Bone marrow (tissue), 2 donors: Measurements from ENCODE around the gene CDK5R1.

Experiments
- DNase-seq, 2 donors: peaks; one replicate each; lab custom pipeline; 2025; lab: John Stamatoyannopoulos, UW

The CDK5R1 gene

DNA sequence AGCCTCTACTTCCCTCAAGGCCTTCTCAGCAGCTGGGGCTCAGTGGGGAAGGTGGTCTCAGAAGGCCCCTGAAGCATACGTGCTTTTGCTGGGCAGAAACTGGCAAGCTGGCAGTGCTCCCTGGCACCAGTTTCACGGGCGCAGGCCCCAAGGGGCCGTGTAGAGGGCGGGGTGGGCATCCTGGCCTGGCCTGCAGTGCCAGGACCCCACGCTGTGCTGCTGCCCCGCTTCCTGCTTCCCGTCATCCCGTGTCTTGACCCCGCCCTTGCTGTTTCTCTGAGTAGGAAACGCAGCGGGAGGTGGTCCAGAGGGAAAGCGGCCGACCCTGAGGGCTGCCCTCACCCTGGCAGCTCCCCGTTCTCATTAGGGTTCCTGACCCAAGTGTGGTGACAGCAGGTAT, 6.8 kb downstream of the CDK5R1 start:
- DNase-seq, result no peak

DNA sequence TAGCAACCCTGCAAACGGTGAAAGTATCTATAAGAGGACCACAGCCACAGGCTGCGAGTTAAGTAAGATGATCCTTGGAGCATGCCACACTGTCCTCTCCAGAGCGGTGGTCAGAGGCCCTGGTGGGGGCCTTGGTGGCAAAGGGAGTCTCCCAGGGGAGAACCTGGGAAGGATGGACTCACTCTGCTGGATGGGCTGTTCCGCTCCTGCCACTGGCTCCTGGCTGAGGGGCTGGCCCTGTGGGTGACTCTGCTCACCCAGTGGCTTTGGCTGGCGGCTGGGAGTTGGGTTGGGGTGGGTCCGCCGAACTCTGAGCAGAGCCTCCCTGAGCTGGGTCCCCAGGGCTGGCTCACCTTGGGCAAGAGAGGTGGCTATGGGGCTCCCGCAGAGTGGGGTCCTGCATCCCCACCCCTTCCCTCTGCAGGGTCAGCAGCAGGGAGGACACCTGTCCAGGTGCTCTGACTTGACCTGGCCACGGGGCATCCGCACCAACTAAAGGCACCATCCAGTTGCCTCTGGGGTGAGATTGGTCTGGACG, 7.3 kb downstream of the CDK5R1 start:
- DNase-seq, result no peak

GRCh38 chr17:32494621-32495358, 8.0 kb downstream of the CDK5R1 start:
- no peak for DNase-seq

DNA sequence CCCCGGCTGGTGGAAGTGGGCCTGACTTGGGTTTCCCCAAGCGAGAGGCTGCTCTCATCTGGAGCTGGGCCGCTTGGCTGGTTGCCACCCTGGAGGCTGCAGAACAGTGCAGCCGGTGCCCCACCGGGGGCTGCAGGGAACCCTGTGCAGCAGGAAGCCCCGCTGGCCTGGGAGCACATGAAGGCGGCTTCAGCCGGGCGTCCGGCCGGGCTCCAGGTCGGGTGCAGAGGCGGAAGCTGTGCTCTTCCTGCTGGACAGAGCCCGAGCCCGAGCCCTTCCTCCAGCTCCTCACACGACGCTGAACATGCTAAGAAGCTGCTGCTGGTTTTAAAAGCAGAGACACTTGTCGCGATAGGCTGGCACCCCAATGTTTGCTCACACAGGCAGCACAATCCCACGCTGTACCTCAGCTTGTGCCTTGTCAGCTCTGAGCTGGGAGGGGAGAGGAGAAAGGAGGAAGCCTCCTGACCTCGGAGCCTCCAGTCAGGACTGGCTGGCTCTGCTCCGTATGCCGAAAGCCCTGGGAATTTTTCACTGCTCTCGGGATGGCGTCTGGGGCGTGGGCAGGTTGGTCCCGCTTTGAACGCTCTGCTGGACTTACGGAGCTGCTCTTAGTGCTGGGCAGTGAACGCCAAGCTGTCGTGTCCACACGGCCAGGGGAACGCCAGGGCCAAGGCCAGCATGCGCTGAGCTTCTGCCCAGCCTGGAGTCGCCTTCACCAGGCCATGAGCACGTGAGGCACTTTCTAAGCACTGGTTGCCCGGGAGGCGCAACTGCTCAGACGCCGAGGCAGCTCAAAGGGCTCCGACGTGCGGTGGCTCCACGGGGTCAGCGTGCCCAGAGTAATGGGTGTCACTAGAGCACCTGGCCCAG, 8.8 kb downstream of the CDK5R1 start:
- no peak for DNase-seq

GRCh38 chr17:32496395-32497073, 9.7 kb downstream of the CDK5R1 start:
- no peak for DNase-seq

DNA sequence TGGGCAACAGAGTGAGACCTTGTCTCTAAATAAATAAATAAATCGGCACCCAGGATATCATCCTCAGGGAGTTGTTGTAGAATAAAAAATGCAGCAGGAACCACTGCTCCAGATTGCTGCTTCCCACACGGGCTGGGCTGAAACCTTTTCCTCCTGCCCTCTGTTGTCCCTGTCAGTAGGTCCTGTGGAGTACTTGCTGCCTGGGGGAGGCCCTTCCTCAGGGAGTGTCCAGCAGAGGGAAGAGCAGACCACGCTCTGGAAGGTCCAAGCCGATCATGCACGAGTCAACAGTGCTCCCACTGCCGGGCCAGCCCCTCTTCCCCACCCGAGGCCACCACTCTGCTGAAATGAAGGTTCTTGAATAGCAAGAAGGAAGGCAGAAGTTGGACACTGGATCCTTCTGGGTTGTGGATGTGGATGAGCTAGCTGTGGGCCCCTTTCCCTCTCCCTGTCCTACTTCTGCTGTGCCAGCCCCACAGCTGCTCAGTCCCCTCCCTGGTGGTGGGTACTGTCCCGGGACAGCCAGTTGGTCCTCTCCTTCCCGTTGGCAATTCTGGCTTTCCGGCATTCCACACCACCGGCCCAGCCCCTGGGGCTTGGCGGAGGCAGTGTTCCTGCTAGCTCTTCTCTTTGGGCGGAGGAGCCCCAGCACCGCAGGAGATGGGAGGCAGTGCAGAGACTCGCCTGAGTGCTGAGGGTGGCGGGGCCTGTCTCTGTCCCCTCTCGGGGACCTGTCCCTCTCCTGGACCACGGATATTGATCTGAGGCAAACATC, 10.8 kb downstream of the CDK5R1 start:
- DNase-seq, result no peak

GRCh38 chr17:32498391-32498790, 11.6 kb downstream of the CDK5R1 start:
- no peak for DNase-seq

- no peak for DNase-seq
Measured at GRCh38 chr17:32502013-32502412, 15.2 kb downstream of the CDK5R1 start.

DNA sequence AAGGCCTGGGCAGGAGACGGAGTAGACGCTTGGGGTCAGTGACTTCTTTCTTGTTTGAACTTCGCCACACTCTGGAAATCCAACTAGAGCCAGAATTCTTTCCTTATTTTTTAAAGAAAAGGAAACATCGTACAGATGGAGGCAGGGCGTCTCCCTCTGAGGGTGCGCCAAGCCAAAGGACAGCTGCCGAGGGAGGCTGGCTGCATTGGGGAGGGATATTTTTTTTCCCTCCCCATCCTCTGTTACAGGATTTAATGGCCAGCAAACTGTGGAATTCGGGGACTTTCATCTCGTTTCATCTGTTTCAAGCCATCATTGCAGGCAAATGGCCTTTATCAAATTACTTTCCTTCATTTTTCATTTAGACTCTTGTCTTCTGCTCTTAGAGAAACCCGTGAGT, 15.9 kb downstream of the CDK5R1 start:
- no peak for DNase-seq

GRCh38 chr17:32503251-32504165, 16.7 kb downstream of the CDK5R1 start:
- DNase-seq, result no peak

DNA sequence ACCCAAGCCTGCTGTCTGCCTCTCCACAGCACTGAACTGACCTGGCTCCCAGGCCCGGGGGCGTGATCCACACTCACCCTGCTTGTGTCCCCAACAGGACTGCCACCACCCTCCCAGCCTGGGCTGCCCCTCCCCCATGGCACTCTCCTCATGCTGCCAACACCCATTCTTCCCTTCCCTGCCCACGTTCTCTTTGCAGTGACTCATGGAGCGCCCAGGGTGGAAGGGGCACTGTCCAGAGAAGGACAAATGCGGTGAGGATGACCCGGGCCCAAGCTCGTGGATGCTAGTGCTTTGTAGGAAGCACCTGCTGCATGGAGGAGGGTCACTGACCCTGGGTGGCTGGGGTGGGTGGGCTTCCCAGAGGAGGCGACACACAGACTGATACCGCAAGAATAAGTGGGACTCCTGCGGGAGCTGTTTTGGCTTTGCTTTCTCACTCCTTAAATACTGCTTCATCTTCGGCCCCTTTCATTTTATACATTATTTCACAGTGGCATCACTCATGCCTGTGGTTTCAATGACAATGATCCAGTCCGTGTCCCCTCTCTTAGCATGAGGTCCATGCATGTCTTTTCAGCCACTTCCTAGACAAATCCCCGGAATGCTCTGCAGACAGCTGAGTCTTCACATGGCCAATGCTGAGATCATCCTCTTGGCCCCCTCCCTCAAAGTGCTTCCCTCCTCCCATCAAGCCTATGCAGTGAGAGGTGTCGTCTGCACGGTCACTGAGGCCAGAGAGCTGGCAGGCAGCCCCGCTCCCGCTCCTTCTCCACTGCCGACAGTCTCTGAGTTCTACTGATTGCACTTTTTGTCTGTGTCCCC, 17.6 kb downstream of the CDK5R1 start:
- no peak for DNase-seq

- no peak for DNase-seq
Measured at GRCh38 chr17:32508926-32509325, 22.1 kb downstream of the CDK5R1 start.

- DNase-seq, result no peak
Measured at GRCh38 chr17:32510466-32510865, 23.7 kb downstream of the CDK5R1 start.

- DNase-seq, result no peak
Measured at GRCh38 chr17:32512328-32512727, 25.5 kb downstream of the CDK5R1 start.

DNA sequence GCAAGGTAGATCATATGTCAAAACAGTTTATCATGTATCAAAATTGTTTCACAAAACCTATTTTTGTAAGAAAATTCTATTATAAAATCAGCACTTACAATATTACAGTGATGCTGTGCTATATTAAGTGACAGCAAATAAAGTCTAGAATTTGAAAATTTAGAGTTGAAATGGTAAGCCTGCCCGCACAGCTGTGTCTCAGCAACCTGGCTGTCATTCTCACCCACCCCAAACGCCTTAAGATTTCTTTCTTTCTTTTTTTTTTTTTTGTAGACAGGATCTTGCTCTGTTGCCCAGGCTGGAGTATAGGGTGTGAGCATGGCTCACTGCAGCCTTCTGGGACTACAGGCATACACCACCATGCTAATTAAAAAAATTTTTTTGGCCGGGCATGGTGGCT, 26.8 kb downstream of the CDK5R1 start:
- no peak for DNase-seq

DNA sequence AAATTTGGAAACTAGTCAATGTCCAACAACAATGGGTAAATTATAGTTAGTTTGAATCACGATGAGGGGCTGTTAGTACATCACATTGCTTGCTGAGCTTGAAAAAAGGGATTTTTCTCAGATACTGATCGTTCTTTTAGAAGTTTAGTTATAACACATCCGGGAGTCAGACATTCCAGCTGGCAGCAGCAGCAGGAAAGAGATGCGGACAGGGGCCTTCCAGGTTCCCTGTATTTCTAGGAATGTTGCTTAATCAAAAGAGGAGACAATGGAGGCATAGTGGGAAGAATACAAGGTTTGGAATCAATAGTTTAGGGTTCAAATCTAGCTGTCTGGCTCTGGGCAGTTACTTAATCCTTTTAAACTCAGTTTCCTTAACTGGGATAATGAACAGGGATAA, 27.8 kb downstream of the CDK5R1 start:
- no peak for DNase-seq

GRCh38 chr17:32515677-32516383, 29.0 kb downstream of the CDK5R1 start:
- DNase-seq, result no peak

DNA sequence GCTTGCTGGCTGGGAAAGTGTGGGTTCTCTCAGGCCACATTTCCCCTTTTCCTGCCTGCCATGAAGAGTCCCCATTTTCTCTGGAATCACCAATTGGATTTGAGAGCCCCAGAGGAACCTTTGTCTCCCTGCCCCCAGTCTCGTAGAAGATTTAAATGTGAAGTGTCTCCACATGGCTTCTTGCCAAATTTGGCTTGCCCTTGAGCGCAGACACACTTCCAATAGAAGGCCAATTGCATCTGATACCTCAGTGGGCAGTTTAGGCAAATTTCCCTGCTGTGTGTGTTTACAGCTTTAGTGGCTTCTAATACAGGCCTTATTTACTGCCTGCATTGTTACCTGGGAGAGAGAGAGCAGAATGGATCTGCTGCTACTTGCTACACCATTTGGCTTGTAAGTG, 29.7 kb downstream of the CDK5R1 start:
- no peak for DNase-seq
